Smooth muscle cell (in vitro differentiated cells): Measurements from ENCODE around the gene TCERG1L. TPM values are rescaled to one million over a fixed set of nuclear protein-coding genes. Genes with fewer than 3 reads are reported as not detected.

Source experiments
- DNase-seq: peaks from one replicate; lab custom pipeline; 2025; ENCODE audit not compliant: unreplicated experiment; lab: John Stamatoyannopoulos, UW
- H2AFZ ChIP-seq: fragments of 200-600 bp; sonication (generic); 2 replicates; pipeline ENCODE4 v1.6.0; 2016; ENCODE audit warnings: antibody characterized with exemption, low read depth, mild to moderate bottlenecking
- H3F3A ChIP-seq: fragments of 200-600 bp; sonication (generic); 2 replicates; pipeline ENCODE4 v1.6.0; 2017; ENCODE audit warnings: antibody characterized with exemption, low read depth
- H3K27ac ChIP-seq: fragments of 200-600 bp; sonication (generic); 2 replicates; pipeline ENCODE4 v1.5.1; 2016; ENCODE audit warnings: low read depth, mild to moderate bottlenecking
- H3K27me3 ChIP-seq: fragments of 200-600 bp; sonication (generic); 2 replicates; pipeline ENCODE4 v1.6.1; 2016; ENCODE audit warnings: low read depth, mild to moderate bottlenecking
- H3K36me3 ChIP-seq: fragments of 200-600 bp; sonication (generic); 2 replicates; pipeline ENCODE4 v1.5.1; 2016; ENCODE audit warnings: low read depth
- H3K4me1 ChIP-seq: fragments of 200-600 bp; sonication (generic); 2 replicates; pipeline ENCODE4 v1.5.1; 2016; ENCODE audit warnings: low read depth
- H3K4me2 ChIP-seq: fragments of 200-600 bp; sonication (generic); 2 replicates; pipeline ENCODE4 v1.6.0; 2016; ENCODE audit warnings: mild to moderate bottlenecking
- H3K4me3 ChIP-seq: fragments of 200-600 bp; sonication (generic); 2 replicates; pipeline ENCODE4 v1.5.1; 2016; ENCODE audit warnings: mild to moderate bottlenecking
- H3K79me2 ChIP-seq: fragments of 200-600 bp; sonication (generic); 2 replicates; pipeline ENCODE4 v1.6.0; 2016; ENCODE audit warnings: low read depth, mild to moderate bottlenecking
- H3K9ac ChIP-seq: fragments of 200-600 bp; sonication (generic); 2 replicates; pipeline ENCODE4 v1.6.0; 2016; ENCODE audit warnings: low read depth
- H3K9me3 ChIP-seq: fragments of 200-600 bp; sonication (generic); replicated peaks from 2 replicates; pipeline ENCODE4 v1.5.1; 2016; ENCODE audit warnings: low read depth
- H4K20me1 ChIP-seq: fragments of 200-600 bp; sonication (generic); 2 replicates; pipeline ENCODE4 v1.6.0; 2016; ENCODE audit warnings: low read depth
- WGBS: methylation state at CpG from one replicate; pipeline ENCODE4 v1.1.7; 2016; ENCODE audit warnings: low lambda C conversion rate; 5-methylcytosine and 5-hydroxymethylcytosine counted together
- polyA plus RNA-seq: library from polyadenylated mRNA; unstranded; fragments of >200 nt; fragmentation: Nextera tagmentation; extraction: Ambion mirVana; gene quantifications from 2 replicates; pipeline ENCODE4 v1.2.1, GENCODE V29; 2016
- total RNA-seq: library from RNA; depleted of rRNA; stranded (reverse); fragments of >200 nt; gene quantifications from 2 replicates; pipeline ENCODE4 v1.2.3, GENCODE V29; 2014
- TF ChIP-seq, protein P1 (sequence below): fragments of 200-600 bp; sonication (generic); IDR thresholded peaks from 2 replicates; pipeline ENCODE4 v1.5.1; 2017; ENCODE audit warnings: borderline replicate concordance, mild to moderate bottlenecking, antibody characterized with exemption; ENCODE audit not compliant: insufficient read depth, poor library complexity, severe bottlenecking

The TCERG1L gene
- total and polyA plus RNA-seq, 2 experiments from 2014 or later: not detected

DNA sequence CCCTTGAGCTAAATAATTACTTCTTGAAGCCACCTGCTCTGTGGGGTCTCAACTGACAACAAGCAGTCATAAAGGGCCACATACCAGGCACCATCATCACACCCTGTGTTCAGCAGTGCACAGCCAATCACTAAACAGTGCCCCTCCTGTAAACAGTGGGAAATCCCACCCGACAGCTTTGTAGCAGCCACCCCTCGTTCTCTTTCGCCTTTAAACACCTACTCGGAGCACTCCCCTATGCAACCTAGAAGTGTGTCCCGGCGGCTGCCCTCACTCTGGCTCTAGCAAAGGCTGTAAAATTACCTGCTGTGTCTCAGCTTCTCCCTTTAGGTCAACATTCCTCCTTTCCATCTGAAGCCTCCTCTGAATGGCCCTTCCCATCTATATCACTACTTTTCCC is 111.9 kb downstream of the TCERG1L start:
- no peak overlapping the region for H3K27ac ChIP-seq
- TF ChIP-seq, protein P1, sequence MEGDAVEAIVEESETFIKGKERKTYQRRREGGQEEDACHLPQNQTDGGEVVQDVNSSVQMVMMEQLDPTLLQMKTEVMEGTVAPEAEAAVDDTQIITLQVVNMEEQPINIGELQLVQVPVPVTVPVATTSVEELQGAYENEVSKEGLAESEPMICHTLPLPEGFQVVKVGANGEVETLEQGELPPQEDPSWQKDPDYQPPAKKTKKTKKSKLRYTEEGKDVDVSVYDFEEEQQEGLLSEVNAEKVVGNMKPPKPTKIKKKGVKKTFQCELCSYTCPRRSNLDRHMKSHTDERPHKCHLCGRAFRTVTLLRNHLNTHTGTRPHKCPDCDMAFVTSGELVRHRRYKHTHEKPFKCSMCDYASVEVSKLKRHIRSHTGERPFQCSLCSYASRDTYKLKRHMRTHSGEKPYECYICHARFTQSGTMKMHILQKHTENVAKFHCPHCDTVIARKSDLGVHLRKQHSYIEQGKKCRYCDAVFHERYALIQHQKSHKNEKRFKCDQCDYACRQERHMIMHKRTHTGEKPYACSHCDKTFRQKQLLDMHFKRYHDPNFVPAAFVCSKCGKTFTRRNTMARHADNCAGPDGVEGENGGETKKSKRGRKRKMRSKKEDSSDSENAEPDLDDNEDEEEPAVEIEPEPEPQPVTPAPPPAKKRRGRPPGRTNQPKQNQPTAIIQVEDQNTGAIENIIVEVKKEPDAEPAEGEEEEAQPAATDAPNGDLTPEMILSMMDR: no peak
- no peaks in the 10 kb centered on the region for H3F3A ChIP-seq
- no peak overlapping the region for H3K4me3 ChIP-seq
- no peaks in the 10 kb centered on the region for H3K79me2 ChIP-seq
- no peaks in the 10 kb centered on the region for H3K36me3 ChIP-seq
- DNase-seq: no peak
- H3K27me3 ChIP-seq: no peaks in the 10 kb centered on the region
- no peak overlapping the region for H2AFZ ChIP-seq
- H3K9ac ChIP-seq: no peak overlapping the region
- H4K20me1 ChIP-seq: no peaks in the 10 kb centered on the region
- no peaks in the 10 kb centered on the region for H3K4me1 ChIP-seq
- 73% methylated on average over 6 of the region's 6 CpGs for WGBS
- no peak overlapping the region for H3K4me2 ChIP-seq
- no peaks in the 10 kb centered on the region for H3K9me3 ChIP-seq

DNA sequence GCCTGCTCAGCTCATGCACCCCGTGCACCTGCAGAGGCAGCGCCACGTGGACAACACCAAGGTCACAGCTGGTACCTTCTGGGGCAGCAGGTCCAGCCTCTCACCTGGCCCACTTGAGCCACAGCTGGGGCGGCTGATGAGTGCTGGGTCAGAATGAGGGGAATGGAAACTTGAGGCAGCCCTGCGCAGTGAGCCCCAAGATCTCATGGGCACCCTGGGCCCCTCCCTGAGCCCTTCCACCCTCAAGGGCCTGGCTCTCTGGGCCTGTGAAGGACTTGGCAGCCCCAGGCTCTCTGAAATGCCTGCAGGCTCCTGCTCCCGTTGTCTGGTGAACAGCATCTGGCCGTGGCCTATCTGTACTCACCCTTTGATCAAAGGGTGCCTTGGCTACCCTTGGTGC is 112.7 kb downstream of the TCERG1L start:
- Histone ChIP-seq H3K27me3 (no peaks in the 10 kb centered on the region), H3K9ac (no peak overlapping the region), H4K20me1 (no peaks in the 10 kb centered on the region), H3K36me3 (no peaks in the 10 kb centered on the region), H3K27ac (no peak overlapping the region), H2AFZ (no peak overlapping the region), H3K9me3 (no peaks in the 10 kb centered on the region), H3K4me2 (no peak overlapping the region), H3F3A (no peaks in the 10 kb centered on the region), H3K4me1 (no peaks in the 10 kb centered on the region), H3K79me2 (no peaks in the 10 kb centered on the region), H3K4me3 (no peak overlapping the region)
- DNase-seq: no peak
- WGBS: 90% methylated on average over 7 of the region's 7 CpGs
- TF ChIP-seq, protein P1: no peak

DNA sequence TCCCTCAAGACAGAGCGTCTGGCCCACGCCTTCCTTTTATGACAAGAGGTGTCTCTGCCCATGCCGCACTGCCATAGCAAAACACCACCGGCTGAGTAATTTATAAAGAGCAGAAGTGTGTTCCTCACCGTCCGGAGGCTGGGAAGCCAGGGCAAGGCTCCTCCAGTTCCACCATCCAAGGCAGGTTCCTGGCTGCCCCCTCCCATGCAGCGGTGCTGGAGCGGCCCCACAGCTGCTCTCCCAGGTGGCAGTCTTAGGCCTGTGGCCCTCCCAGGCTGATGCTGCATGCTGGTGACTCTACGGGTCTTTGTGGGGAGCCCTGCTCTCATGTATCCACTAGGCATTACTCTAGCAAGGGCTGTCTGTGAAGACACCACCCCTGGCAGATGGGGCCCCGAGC is 113.1 kb downstream of the TCERG1L start:
- Histone ChIP-seq H3K36me3 (no peaks in the 10 kb centered on the region), H3K9ac (no peak overlapping the region), H3K27ac (no peak overlapping the region), H2AFZ (no peak overlapping the region), H3K4me3 (no peak overlapping the region), H3F3A (no peaks in the 10 kb centered on the region), H3K27me3 (no peaks in the 10 kb centered on the region), H3K4me1 (no peaks in the 10 kb centered on the region), H4K20me1 (no peaks in the 10 kb centered on the region), H3K4me2 (no peak overlapping the region), H3K79me2 (no peaks in the 10 kb centered on the region), H3K9me3 (no peaks in the 10 kb centered on the region)
- WGBS: 95% methylated on average over 10 of the region's 10 CpGs
- TF ChIP-seq, protein P1: no peak
- DNase-seq: no peak

DNA sequence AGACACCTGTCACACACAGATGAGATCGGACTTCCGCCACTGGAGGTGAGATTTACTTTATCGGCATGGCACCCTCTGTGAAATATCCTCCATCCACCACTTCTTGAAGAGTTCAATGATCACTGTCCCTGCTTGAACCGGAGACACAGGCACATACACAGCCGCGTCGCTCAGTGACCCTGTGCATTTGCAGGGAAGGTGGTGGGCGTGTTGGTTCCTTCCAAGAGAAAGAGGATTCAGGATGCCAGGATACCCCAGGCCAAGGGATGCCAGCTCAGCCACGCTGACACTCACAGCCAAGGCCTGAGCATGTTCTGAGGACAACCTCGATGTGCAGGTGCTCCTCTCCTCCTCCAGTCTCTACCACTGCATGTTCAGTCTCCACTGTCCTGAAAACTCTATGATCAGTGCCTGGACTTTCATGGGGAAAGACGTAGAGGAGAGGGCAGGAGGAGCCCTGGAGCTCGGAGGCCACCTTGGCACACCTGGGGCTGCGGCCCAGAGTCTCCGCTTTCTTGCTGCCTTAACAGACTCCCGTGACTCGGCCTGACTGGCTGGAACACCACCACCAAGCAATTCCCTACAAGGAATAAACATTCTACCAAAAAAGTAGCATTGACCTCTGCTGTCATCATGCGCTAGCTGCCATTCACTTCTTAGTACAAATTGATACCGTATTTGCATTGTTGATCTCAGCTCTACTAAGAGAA is 115.2 kb downstream of the TCERG1L start:
- WGBS: 82% methylated on average over 18 of the region's 18 CpGs
- DNase-seq: no peak
- Histone ChIP-seq H3K79me2 (no peaks in the 10 kb centered on the region), H3K27me3 (no peaks in the 10 kb centered on the region), H3K4me1 (no peaks in the 10 kb centered on the region), H3K9ac (no peak overlapping the region), H3K4me2 (no peak overlapping the region), H2AFZ (no peak overlapping the region), H3K4me3 (no peak overlapping the region), H3F3A (no peaks in the 10 kb centered on the region), H3K9me3 (no peaks in the 10 kb centered on the region), H4K20me1 (no peaks in the 10 kb centered on the region), H3K36me3 (no peaks in the 10 kb centered on the region), H3K27ac (no peak overlapping the region)
- TF ChIP-seq, protein P1: no peak
